GM12865 (cell line): ENCODE measurements around the gene PER2.

Experiments used
- DNase-seq: peaks from one replicate; pipeline ENCODE4 v3.0.0; 2010; ENCODE audit warnings: low read depth
- H3K4me3 ChIP-seq: 2 replicates; pipeline ENCODE4 v1.5.1; 2011; ENCODE audit warnings: mild to moderate bottlenecking, low read depth, low read length, control low read depth
- CTCF ChIP-seq: IDR thresholded peaks from 2 replicates; pipeline ENCODE4 v1.5.1; 2011; ENCODE audit warnings: low read length, control low read depth, low read depth, inconsistent platforms; ENCODE audit not compliant: insufficient read depth; ENCODE audit errors: missing control alignments

Gene PER2

GRCh38 chr2:238226698-238227586, 61.5 kb downstream of the PER2 start:
- TF ChIP-seq CTCF = no peak
- no peak for DNase-seq
- H3K4me3 ChIP-seq = no peak overlapping the region

- DNase-seq = no peak
- no peak for TF ChIP-seq CTCF
- no peak overlapping the region for H3K4me3 ChIP-seq
Observed at GRCh38 chr2:238225911-238226697, 62.3 kb downstream of the PER2 start.

- TF ChIP-seq CTCF = no peak
- no peak overlapping the region for H3K4me3 ChIP-seq
- no peak for DNase-seq
Observed at GRCh38 chr2:238225121-238225520, 63.3 kb downstream of the PER2 start.

GRCh38 chr2:238224356-238225035, 63.9 kb downstream of the PER2 start:
- no peak for DNase-seq
- no peak for TF ChIP-seq CTCF
- no peak overlapping the region for H3K4me3 ChIP-seq

- TF ChIP-seq CTCF = no peak
- DNase-seq = no peak
- H3K4me3 ChIP-seq = no peak overlapping the region
Observed at GRCh38 chr2:238220892-238221521, 67.4 kb downstream of the PER2 start.

- no peak overlapping the region for H3K4me3 ChIP-seq
- DNase-seq = no peak
- TF ChIP-seq CTCF = no peak
Observed at GRCh38 chr2:238220274-238220891, 68.0 kb downstream of the PER2 start.
